Measurements from ENCODE around the gene APOH.

APOH gene

DNA sequence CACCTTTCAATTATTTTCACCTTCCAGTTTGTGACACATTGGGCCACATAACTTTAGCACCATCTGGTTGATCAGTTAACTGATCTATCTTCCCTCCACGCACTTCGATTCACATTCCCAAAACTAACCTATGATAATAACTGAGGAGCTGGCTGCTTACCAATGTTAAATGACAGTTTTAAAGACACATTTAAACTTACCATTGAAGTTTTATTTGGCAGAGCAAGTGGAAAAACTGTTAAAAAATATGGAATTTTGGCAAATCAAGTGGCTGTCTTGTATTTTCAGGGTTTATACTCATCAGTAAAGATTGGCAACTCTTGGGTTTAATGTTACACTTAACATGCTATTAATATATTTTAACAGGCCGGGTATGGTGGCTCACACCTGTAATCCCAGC, 5.4 kb upstream of the APOH start:
- no peak for DNase-seq

DNA sequence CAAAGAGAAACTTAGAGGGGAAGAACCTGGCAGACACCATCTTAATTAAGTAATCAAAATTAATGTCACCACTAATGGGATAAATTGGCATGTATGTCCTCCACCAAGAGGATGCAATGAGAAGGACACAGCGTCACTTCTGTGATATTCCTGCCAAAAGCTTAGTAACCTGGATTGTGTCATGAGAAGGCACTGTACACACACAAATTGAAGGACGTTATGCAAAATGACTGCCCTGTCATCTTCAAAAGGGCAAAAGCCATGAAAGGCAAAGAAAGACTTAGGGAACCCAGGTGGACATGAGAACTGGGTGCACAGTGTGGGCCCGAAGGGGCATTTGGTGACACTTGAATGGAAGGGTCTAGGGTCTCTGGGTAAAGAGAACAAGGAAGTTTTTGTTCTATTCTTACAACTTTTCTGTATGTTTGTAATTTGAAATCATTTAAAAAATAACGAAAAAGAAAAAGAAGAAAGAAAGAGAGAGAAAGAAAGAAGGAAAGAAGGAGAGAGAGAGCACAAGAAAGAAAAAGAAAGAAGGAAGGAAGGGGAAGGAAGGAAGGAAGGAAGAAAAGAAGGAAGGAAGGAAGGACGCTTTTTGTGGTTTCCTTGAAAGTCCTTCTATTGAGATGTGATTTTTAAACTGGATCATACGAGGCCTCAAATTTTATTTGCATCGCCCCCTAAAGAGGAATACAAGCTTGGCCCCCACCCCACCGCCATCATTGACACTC, 4.0 kb upstream of the APOH start:
- no peak for DNase-seq

DNA sequence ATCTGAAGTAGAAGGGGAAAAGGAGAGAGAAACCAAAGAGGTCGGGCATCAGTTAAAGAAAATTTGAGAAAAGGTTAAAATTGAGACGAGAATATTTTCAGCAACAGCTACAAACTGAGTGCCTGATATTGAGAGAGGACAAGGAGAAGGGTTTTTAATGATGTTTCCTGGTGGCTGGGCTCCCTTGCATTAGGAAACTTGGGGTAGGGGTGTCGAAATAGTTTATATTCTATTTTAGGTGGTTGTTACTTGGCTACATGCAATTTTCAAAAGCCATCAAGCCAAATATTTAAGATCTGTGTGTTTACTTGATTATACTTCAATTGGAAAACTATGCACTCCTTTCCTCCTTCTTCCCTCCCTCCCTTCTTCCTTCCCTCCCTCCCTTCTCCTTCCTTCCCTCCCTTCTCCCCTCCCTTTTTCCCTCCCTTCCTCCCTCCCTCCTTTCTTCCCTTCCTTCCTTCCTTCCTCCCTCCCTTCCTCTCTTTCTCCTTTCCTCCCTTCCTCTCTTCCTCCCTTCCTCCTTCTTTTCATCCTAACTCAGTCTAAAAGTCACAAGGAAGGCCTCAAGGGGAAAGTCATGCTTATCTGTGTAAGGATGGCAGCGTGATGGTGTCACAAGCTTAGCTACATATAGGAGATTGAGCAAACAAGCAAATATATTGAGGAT, 1.8 kb upstream of the APOH start:
- DNase-seq, result no peak

- no peak for DNase-seq
These were observed 746 bp upstream of the APOH start for GRCh38 chr17:66229783-66230538.

- DNase-seq, result no peak
These were observed 1.8 kb downstream of the APOH start for GRCh38 chr17:66227212-66228045.

DNA sequence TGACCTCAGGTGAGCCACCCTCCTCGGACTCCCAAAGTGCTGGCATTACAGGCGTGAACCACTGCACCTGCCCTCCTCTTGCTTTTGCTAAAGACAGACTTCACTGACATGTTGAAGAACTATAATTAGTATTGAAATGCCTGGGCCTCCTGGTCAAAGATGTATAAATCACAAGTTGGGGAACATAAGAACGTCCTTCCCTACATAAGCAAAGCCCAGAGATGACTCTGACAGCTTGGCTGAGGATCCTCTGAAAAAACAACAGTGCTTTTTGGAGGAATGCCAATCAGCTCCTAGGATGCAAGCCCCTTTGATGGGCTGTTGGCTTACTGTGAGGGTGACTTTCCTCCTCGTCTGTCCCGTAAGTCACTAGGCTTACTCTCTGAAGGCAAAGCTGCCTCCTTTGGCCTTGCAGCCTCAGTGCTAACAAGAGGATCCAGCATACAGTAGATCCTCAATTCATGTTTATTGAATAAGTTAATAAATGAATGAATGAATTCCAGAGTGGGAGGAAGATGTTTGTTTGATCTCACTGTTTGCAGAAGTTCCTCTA, 6.3 kb downstream of the APOH start:
- DNase-seq, result no peak

DNA sequence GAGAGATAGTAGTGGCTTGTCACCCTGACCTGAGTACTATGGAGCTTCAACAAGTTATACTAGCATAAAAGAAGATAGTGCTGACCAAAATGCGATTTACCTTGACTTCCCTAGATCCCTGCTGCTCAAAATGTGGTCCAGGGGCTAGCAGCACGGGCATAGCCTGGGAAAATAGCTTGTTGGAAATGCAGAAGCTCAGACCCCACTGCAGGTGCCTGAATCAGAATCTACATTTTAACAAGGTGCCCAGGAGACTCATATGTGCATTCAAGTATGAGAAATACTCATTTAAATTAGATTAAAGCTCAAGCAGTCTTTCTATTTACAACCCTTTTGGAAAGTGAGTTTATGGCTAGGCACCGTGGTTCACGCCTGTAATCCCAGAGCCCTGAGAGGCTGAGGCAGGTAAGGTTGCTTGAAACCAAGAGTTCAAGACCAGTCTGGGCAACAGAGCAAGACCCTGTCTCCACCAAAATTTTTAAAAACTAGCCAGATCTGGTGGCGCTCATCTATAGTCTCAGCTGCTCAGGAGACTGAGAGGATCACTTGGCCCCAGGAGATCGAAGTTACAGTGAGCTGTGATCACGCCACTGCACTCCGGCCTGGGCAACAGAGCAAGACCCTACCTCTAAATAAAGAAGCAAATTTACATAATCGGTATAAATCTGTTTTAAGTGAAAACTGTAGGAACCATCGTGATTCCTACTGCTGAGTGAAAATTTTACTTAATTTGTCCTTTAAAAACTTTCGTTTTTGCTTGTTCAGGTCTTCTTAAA, 7.3 kb downstream of the APOH start:
- DNase-seq, result no peak

- no peak for DNase-seq
These were observed 7.9 kb downstream of the APOH start for GRCh38 chr17:66221343-66221742.

GRCh38 chr17:66220079-66220835, 9.0 kb downstream of the APOH start:
- no peak for DNase-seq

DNA sequence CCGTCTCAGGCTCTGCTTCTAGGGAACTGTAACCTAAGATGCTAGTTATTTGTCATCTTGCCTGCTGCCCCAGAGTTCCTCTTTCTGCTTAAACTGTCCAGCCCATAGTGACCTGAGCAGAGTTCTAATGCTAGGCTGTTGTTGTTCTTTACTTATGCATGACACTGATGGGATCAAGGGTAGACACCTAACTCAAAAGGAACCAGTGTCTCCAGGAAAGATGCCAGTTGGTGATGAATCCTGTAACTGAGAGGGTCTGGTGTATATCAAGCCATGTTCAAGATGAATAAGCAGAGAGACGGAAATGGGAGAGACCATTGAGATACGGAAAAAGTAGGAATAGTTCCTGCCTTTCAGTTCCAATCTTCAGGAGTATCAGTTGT, 13.7 kb downstream of the APOH start:
- no peak for DNase-seq

DNA sequence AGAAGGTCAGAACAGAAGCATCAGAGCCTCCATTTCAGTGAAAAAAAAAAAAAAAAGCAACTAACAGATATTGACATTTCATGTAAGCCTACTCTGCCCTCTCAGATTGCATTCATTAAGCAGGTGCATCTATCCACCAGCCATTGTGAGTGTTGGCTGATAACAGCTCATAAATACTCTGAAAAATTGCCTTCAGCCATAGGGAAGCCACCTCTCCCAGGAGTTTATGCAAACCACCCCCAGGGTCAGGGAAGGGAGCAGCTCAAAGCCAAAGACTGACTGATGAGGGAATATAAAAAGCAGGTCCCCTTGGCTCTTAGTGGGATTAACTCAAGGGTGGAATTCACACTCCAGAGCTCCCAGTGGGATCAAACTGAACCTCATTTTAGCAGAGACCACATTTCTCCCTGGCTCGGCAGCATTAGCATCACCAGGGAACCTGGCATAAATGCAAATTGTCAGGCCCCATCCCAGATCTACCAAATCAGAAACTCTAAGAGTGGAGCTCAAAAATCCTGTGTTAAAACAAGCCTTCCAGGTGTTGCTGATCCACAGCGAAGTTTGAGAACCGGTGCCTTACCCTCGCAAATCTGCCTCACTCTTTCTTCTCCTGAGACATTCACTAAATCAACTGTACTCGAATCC, 14.2 kb downstream of the APOH start:
- no peak for DNase-seq

- no peak for DNase-seq
These were observed 18.0 kb downstream of the APOH start for GRCh38 chr17:66211047-66211810.

DNA sequence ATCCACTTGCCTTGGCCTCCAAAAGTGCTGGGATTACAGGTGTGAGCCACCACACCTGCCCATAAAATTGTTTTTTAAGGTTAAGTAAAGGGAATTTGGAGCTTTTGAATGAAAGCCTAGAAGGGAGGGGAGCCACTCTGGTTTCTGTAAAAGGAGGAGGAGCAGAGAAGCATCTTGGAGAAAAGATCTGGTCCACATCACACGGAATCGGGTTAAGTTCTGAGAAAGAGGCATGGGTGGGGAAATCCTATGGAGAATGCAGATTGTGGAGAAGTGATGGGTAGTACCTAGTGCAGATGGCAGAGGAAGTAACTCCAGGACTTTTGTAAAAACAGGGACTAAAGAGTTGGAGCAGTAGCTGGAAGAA, 19.0 kb downstream of the APOH start:
- DNase-seq, result no peak

DNA sequence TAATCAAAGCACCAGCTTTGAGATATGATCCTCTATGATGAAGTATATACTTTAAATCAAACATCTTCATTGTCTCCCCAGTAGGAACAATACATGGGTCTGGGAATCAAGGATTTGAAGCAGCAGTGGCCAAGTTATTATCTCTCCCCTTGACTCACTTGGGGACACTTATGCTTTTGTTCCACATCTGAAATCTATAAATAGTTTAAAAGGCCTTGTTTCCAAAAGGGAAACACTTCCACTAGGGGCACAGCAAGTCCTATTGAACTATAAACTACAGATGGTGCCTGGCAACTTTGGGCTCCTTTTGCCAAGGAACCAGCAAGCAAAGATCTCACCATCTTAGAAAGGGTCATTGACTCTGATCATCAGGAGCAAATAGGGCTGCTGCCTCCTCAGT, 21.3 kb downstream of the APOH start:
- DNase-seq, result no peak

GRCh38 chr17:66203274-66204015, 25.8 kb downstream of the APOH start:
- no peak for DNase-seq

DNA sequence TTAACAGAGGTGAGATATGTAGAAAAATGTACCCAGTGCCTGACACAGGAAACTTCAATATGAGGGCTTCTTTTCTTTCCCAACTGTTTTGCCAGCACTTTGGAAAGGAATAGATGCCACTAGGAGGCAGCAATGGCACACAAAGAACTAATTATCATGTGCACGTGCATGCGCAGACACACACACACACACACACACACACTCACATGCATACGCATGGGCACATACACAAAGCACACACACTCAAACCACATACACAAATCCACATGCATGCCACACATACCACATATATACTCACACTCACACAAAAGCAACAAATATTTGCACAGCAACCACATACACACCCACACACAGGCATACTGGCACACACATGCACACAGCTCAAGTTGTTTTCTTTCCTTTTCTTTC, 28.5 kb downstream of the APOH start:
- DNase-seq, result peak in 3 of 14 donors; percentile 0 to 1 (median 1)

DNA sequence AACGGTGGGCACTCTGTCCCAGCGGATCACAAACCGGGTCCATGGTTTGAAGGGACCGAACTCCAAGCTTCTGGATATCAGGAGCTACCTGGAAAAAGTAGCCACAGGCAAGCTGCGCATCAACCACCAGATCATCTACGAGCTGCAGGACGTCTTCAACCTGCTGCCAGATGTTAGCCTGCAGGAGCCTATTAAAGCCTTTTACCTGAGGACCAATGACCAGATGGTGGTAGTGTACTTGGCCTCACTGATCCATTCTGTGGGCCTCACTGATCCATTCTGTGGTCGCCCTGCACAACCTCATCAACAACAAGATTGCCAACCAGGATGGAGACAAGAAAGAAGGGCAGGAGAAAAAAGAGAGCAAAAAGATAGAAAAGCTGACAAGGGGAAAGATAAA, 31.0 kb downstream of the APOH start:
- no peak for DNase-seq

DNA sequence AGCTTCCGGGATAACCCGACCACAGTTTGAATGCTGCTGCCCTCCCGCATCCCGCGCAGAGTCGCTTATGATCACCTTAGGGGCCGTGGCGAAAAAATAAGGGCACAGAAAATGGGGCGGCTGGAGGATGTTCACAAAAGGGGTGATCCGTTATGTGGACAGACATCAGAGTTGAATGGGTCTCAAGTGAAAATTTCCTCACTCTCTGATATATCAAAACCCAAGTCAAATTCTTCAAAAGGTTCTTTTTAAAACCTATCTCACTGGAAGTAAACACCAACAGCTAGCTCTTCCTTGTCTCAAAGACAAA, 36.9 kb downstream of the APOH start:
- DNase-seq, result no peak

Measured in C1 segment of cervical spinal cord (tissue), 14 donors.